ENCODE measurements around the gene TPGS1.

Gene TPGS1

GRCh38 chr19:495402-496111 lies 11.7 kb upstream of the TPGS1 start:
- DNase-seq (ENCODE audit: low read depth in 2 of 2) = no peak

- no peak for DNase-seq (ENCODE audit: low read depth in 2 of 2)
Observed at GRCh38 chr19:496112-496665, 11.1 kb upstream of the TPGS1 start, which contains the start of gene MADCAM1. TSS of gene MADCAM1 (plus strand) at chr19:496486. CDS start at chr19:496500, 14 bp downstream.

- no peak for DNase-seq (ENCODE audit: low read depth in 2 of 2)
Observed at GRCh38 chr19:496986-497385, 10.3 kb upstream of the TPGS1 start.

GRCh38 chr19:497491-497868 lies 9.8 kb upstream of the TPGS1 start:
- DNase-seq (ENCODE audit: low read depth in 2 of 2) = no peak

- DNase-seq (ENCODE audit: low read depth in 2 of 2) = no peak
Observed at GRCh38 chr19:497869-498510, 9.3 kb upstream of the TPGS1 start.

- DNase-seq (ENCODE audit: low read depth in 2 of 2) = no peak
Observed at GRCh38 chr19:498511-498891, 8.8 kb upstream of the TPGS1 start.

- no peak for DNase-seq (ENCODE audit: low read depth in 2 of 2)
Observed at GRCh38 chr19:498977-499623, 8.2 kb upstream of the TPGS1 start.

- DNase-seq (ENCODE audit: low read depth in 2 of 2) = no peak
Observed at GRCh38 chr19:501646-502045, 5.7 kb upstream of the TPGS1 start.

- DNase-seq (ENCODE audit: low read depth in 2 of 2) = no peak
Observed at GRCh38 chr19:504616-505015, 2.7 kb upstream of the TPGS1 start.

- DNase-seq (ENCODE audit: low read depth in 2 of 2) = peak; percentile 80 to 83
Observed at GRCh38 chr19:506404-507285, 652 bp upstream of the TPGS1 start.

GRCh38 chr19:508204-509150 lies 1.2 kb downstream of the TPGS1 start:
- DNase-seq (ENCODE audit: low read depth in 2 of 2) = no peak

- DNase-seq (ENCODE audit: low read depth in 2 of 2) = peak; percentile 81 to 86
Observed at GRCh38 chr19:510606-511100, 3.4 kb downstream of the TPGS1 start.

- DNase-seq (ENCODE audit: low read depth in 2 of 2) = peak; percentile 62 to 66
Observed at GRCh38 chr19:511101-511851, 4.0 kb downstream of the TPGS1 start.

GRCh38 chr19:512547-513365 lies 5.5 kb downstream of the TPGS1 start:
- DNase-seq (ENCODE audit: low read depth in 2 of 2) = no peak

- no peak for DNase-seq (ENCODE audit: low read depth in 2 of 2)
Observed at GRCh38 chr19:513368-514165, 6.3 kb downstream of the TPGS1 start.

- DNase-seq (ENCODE audit: low read depth in 2 of 2) = no peak
Observed at GRCh38 chr19:514166-514663, 6.9 kb downstream of the TPGS1 start.

- DNase-seq (ENCODE audit: low read depth in 2 of 2) = no peak
Observed at GRCh38 chr19:517721-518597, 10.7 kb downstream of the TPGS1 start.

Measured in stimulated activated CD8-positive, alpha-beta memory T cell treated with anti-CD3 and anti-CD28 coated beads, Interleukin-7, amount 100 ng/mL, for 1 hour (primary cell).